ES-I3 (cell line): ENCODE measurements around the gene PET100.

Source experiments
- H3K36me3 ChIP-seq: 2 replicates; pipeline ENCODE4 v1.6.1; 2013; ENCODE audit warnings: mild to moderate bottlenecking, low read length, control low read depth, moderate library complexity; ENCODE audit not compliant: insufficient read depth
- H3K4me1 ChIP-seq: 2 replicates; pipeline ENCODE4 v1.6.1; 2013; ENCODE audit warnings: mild to moderate bottlenecking, control low read depth, low read length; ENCODE audit not compliant: insufficient read depth
- H3K9ac ChIP-seq: 2 replicates; pipeline ENCODE4 v1.6.1; 2013; ENCODE audit warnings: low read depth, mild to moderate bottlenecking, low read length, moderate library complexity
- H3K9me3 ChIP-seq: 2 replicates; pipeline ENCODE4 v1.6.1; 2013; ENCODE audit warnings: mild to moderate bottlenecking, low read length, moderate library complexity; ENCODE audit not compliant: control insufficient read depth, insufficient read depth

Gene PET100

GRCh38 chr19:7629347-7630054, at the start of gene PET100, which contains the start of gene XAB2:
TSS of gene PET100 (plus strand) at chr19:7629793. CDS start at chr19:7629834, 41 bp downstream.
TSS of gene XAB2 (minus strand) at chr19:7629545. CDS start at chr19:7629527, 18 bp downstream.
- H3K36me3 ChIP-seq: no peaks in the 10 kb centered on the region

GRCh38 chr19:7582446-7582845, 47.1 kb upstream of the PET100 start:
- H3K9ac ChIP-seq: no peak overlapping the region
- H3K36me3 ChIP-seq: no peaks in the 10 kb centered on the region
- H3K4me1 ChIP-seq: no peaks in the 10 kb centered on the region
- no peaks in the 10 kb centered on the region for H3K9me3 ChIP-seq

More at GRCh38 chr19:7629347-7630054, at the start of gene PET100, which contains the start of gene XAB2:
- Histone ChIP-seq H3K9ac (peak within 1 kb of the TSS; percentile 99), H3K9me3 (no peaks in the 10 kb centered on the region), H3K4me1 (peaks cover 6% of the 10 kb centered on the region; the same call in 1 of the 2 replicates)

GRCh38 chr19:7589822-7590221, 39.8 kb upstream of the PET100 start:
- no peaks in the 10 kb centered on the region for H3K4me1 ChIP-seq
- H3K36me3 ChIP-seq: no peaks in the 10 kb centered on the region
- H3K9ac ChIP-seq: no peak overlapping the region
- H3K9me3 ChIP-seq: no peaks in the 10 kb centered on the region

GRCh38 chr19:7590256-7590655, 39.3 kb upstream of the PET100 start:
- no peaks in the 10 kb centered on the region for H3K9me3 ChIP-seq
- H3K4me1 ChIP-seq: no peaks in the 10 kb centered on the region

GRCh38 chr19:7595466-7596133, 34.0 kb upstream of the PET100 start, which contains the start of gene CAMSAP3:
TSS of gene CAMSAP3 (plus strand) at chr19:7595863. CDS start at chr19:7596003, 140 bp downstream.
- H3K4me1 ChIP-seq: peaks cover 9% of the 10 kb centered on the region; the same call in 1 of the 2 replicates
- H3K36me3 ChIP-seq: no peaks in the 10 kb centered on the region
- H3K9me3 ChIP-seq: no peaks in the 10 kb centered on the region
- peak within 1 kb of the TSS; percentile 60 for H3K9ac ChIP-seq

More at GRCh38 chr19:7590256-7590655, 39.3 kb upstream of the PET100 start:
- H3K9ac ChIP-seq: no peak overlapping the region
- no peaks in the 10 kb centered on the region for H3K36me3 ChIP-seq

GRCh38 chr19:7596211-7596937, 33.2 kb upstream of the PET100 start:
- Histone ChIP-seq H3K4me1 (peaks cover 9% of the 10 kb centered on the region; the same call in 1 of the 2 replicates), H3K36me3 (no peaks in the 10 kb centered on the region), H3K9ac (peak overlapping the region; percentile 60)

GRCh38 chr19:7597689-7598088, 31.9 kb upstream of the PET100 start:
- Histone ChIP-seq H3K9ac (no peak overlapping the region), H3K9me3 (no peaks in the 10 kb centered on the region), H3K4me1 (peaks cover 12% of the 10 kb centered on the region; the same call in 1 of the 2 replicates), H3K36me3 (no peaks in the 10 kb centered on the region)

More at GRCh38 chr19:7596211-7596937, 33.2 kb upstream of the PET100 start:
- no peaks in the 10 kb centered on the region for H3K9me3 ChIP-seq

- H3K36me3 ChIP-seq: no peaks in the 10 kb centered on the region
- no peak overlapping the region for H3K9ac ChIP-seq
- H3K4me1 ChIP-seq: peaks cover 12% of the 10 kb centered on the region; the same call in 1 of the 2 replicates
- H3K9me3 ChIP-seq: no peaks in the 10 kb centered on the region
Observed at GRCh38 chr19:7598180-7598579, 31.4 kb upstream of the PET100 start.

GRCh38 chr19:7600721-7601120, 28.9 kb upstream of the PET100 start:
- Histone ChIP-seq H3K36me3 (no peaks in the 10 kb centered on the region), H3K9me3 (no peaks in the 10 kb centered on the region), H3K9ac (no peak overlapping the region), H3K4me1 (peaks cover 12% of the 10 kb centered on the region; the same call in 1 of the 2 replicates)

- Histone ChIP-seq H3K36me3 (no peaks in the 10 kb centered on the region), H3K9ac (no peak overlapping the region), H3K4me1 (peaks cover 8% of the 10 kb centered on the region; the same call in 1 of the 2 replicates), H3K9me3 (no peaks in the 10 kb centered on the region)
Observed at GRCh38 chr19:7602240-7602934, 27.2 kb upstream of the PET100 start.

GRCh38 chr19:7602935-7603497, 26.6 kb upstream of the PET100 start:
- Histone ChIP-seq H3K36me3 (no peaks in the 10 kb centered on the region), H3K9ac (no peak overlapping the region), H3K9me3 (no peaks in the 10 kb centered on the region), H3K4me1 (peaks cover 4% of the 10 kb centered on the region; the same call in 1 of the 2 replicates)

- Histone ChIP-seq H3K36me3 (no peaks in the 10 kb centered on the region), H3K9ac (no peak overlapping the region), H3K9me3 (no peaks in the 10 kb centered on the region), H3K4me1 (peaks cover 3% of the 10 kb centered on the region; the same call in 1 of the 2 replicates)
Observed at GRCh38 chr19:7603919-7604318, 25.7 kb upstream of the PET100 start.

- H3K36me3 ChIP-seq: no peaks in the 10 kb centered on the region
- peak overlapping the region; percentile 55; the same call in 1 of the 2 replicates for H3K9ac ChIP-seq
- no peaks in the 10 kb centered on the region for H3K9me3 ChIP-seq
- peaks cover 3% of the 10 kb centered on the region; the same call in 1 of the 2 replicates for H3K4me1 ChIP-seq
Observed at GRCh38 chr19:7605490-7606222, 23.9 kb upstream of the PET100 start.
